Trophoblast cell (in vitro differentiated cells and primary cell): ENCODE measurements around the gene ADIPOR1.

Experiments used
- DNase-seq, 2 donors: peaks; one replicate each; pipeline ENCODE4 v3.0.0-alpha.2; 2016
- H2AFZ ChIP-seq: 2 replicates; pipeline ENCODE4 v1.6.1; 2013; ENCODE audit warnings: low read length, moderate library complexity, mild to moderate bottlenecking; ENCODE audit not compliant: insufficient read depth, poor library complexity
- H2AK5ac ChIP-seq: 2 replicates; pipeline ENCODE4 v1.6.1; 2013; ENCODE audit warnings: mild to moderate bottlenecking, low read length
- H2BK120ac ChIP-seq: 2 replicates; pipeline ENCODE4 v1.6.1; 2013; ENCODE audit warnings: low read length, mild to moderate bottlenecking, moderate library complexity; ENCODE audit not compliant: insufficient read depth, poor library complexity
- H2BK12ac ChIP-seq: 2 replicates; pipeline ENCODE4 v1.6.1; 2013; ENCODE audit warnings: mild to moderate bottlenecking, low read length, moderate library complexity
- H2BK5ac ChIP-seq: 2 replicates; pipeline ENCODE4 v1.6.1; 2013; ENCODE audit warnings: low read length, low read depth, moderate library complexity, mild to moderate bottlenecking; ENCODE audit not compliant: poor library complexity
- H3K14ac ChIP-seq: 2 replicates; pipeline ENCODE4 v1.6.1; 2013; ENCODE audit warnings: mild to moderate bottlenecking, low read length
- H3K18ac ChIP-seq: 2 replicates; pipeline ENCODE4 v1.6.1; 2013; ENCODE audit warnings: mild to moderate bottlenecking, low read length
- H3K23ac ChIP-seq: 2 replicates; pipeline ENCODE4 v1.6.1; 2013; ENCODE audit warnings: low read length
- H3K27ac ChIP-seq: 2 replicates; pipeline ENCODE4 v1.5.1; 2013; ENCODE audit warnings: low read depth, mild to moderate bottlenecking, inconsistent platforms, low read length, moderate library complexity
- H3K27me3 ChIP-seq: 2 replicates; pipeline ENCODE4 v1.6.1; 2013; ENCODE audit warnings: inconsistent platforms, mild to moderate bottlenecking, low read length, moderate library complexity; ENCODE audit not compliant: insufficient read depth
- H3K36me3 ChIP-seq, 2 experiments: 1 replicate in 1 of 2; 2 replicates in 1 of 2; pipeline ENCODE4 v1.6.1; 2013; ENCODE audit warnings: low read length in 2 of 2, mild to moderate bottlenecking in 2 of 2, moderate library complexity in 1 of 2; ENCODE audit not compliant: insufficient read depth in 2 of 2, control insufficient read depth in 1 of 2
- H3K4ac ChIP-seq: 2 replicates; pipeline ENCODE4 v1.6.1; 2013; ENCODE audit warnings: low read depth, mild to moderate bottlenecking, low read length, moderate library complexity
- H3K4me1 ChIP-seq, 2 experiments: 1 replicate in 1 of 2; 2 replicates in 1 of 2; pipeline ENCODE4 v1.6.1; 2013; ENCODE audit warnings: low read length in 2 of 2, mild to moderate bottlenecking in 2 of 2, moderate library complexity in 1 of 2; ENCODE audit not compliant: insufficient read depth in 2 of 2, control insufficient read depth in 1 of 2
- H3K4me2 ChIP-seq: 2 replicates; pipeline ENCODE4 v1.6.1; 2013; ENCODE audit warnings: inconsistent platforms, mild to moderate bottlenecking, low read length, moderate library complexity
- H3K4me3 ChIP-seq: 2 replicates; pipeline ENCODE4 v1.5.1; 2013; ENCODE audit warnings: mild to moderate bottlenecking, low read depth, low read length, inconsistent platforms
- H3K79me1 ChIP-seq: one replicate; pipeline ENCODE4 v1.6.1; 2013; ENCODE audit warnings: low read length
- H3K79me2 ChIP-seq: 2 replicates; pipeline ENCODE4 v1.6.1; 2013; ENCODE audit warnings: low read length, mild to moderate bottlenecking; ENCODE audit not compliant: control insufficient read depth, insufficient read depth, poor library complexity
- H3K9ac ChIP-seq: 2 replicates; pipeline ENCODE4 v1.6.1; 2013; ENCODE audit warnings: mild to moderate bottlenecking, low read length
- H3K9me3 ChIP-seq: 2 replicates; pipeline ENCODE4 v1.6.1; 2013; ENCODE audit warnings: low read depth, mild to moderate bottlenecking, control low read depth, inconsistent platforms, low read length; ENCODE audit not compliant: insufficient read depth
- H4K12ac ChIP-seq: 2 replicates; pipeline ENCODE4 v1.6.1; 2013; ENCODE audit warnings: low read depth, mild to moderate bottlenecking, low read length, moderate library complexity
- H4K8ac ChIP-seq: 2 replicates; pipeline ENCODE4 v1.6.1; 2013; ENCODE audit warnings: low read depth, mild to moderate bottlenecking, low read length, moderate library complexity
- H4K91ac ChIP-seq: one replicate; pipeline ENCODE4 v1.6.1; 2013; ENCODE audit warnings: low read depth, mild to moderate bottlenecking, low read length, moderate library complexity
- WGBS: extraction: QIAGEN DNeasy Blood & Tissue Kit; methylation state at CpG from one replicate; pipeline ENCODE4 v1.1.7; 2013; ENCODE audit warnings: missing lambda C conversion rate; ENCODE audit not compliant: insufficient read length, insufficient coverage; ENCODE audit errors: extremely low coverage; 5-methylcytosine and 5-hydroxymethylcytosine counted together

ADIPOR1 gene

DNA sequence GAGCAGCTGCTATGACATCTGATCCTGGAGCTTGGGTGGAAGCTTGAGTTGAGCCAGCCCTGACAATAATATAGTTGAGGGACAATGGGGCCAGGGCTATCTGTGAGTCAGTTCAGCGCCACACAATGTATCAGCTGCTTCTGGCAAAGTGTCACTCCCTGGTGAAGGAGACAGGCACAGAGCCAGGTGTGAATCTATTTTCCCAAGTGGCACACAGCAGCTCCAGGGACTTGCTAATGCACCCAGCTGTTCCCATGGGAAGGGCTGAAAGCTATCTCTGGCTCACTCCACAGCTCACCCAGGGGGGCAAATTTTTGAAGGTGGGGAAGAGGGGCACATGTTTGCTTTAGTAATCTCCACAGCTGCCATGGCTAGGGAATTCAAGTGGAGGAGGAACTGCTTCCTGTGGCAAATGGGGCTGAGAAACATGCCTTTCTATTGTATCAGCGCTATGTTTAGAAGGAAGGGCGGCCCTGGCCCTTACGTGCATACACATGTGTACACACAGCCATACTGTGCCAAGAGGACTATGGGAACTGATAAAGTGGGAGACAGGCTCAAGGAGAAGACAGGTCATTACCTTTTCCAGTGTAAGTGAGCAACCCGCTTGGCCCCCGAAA lies 6.8 kb upstream of the ADIPOR1 start:
- H3K36me3 ChIP-seq = peaks cover 15 to 21% of the 10 kb centered on the region in 2 experiments
- peak overlapping the region; percentile 46 for H3K14ac ChIP-seq
- no peak overlapping the region for H2AFZ ChIP-seq
- H2BK5ac ChIP-seq = peak overlapping the region; percentile 73
- peak overlapping the region; percentile 22 for H4K12ac ChIP-seq
- no peak overlapping the region for H3K23ac ChIP-seq
- DNase-seq = peak; percentile 47 to 53
- H2BK120ac ChIP-seq = peak overlapping the region; percentile 21
- no peak overlapping the region for H3K9ac ChIP-seq
- H4K91ac ChIP-seq = peak overlapping the region; percentile 81
- peak overlapping the region; percentile 54 for H3K27ac ChIP-seq
- H2BK12ac ChIP-seq = peak overlapping the region; percentile 55
- H4K8ac ChIP-seq = peak overlapping the region; percentile 70
- H3K27me3 ChIP-seq = no peaks in the 10 kb centered on the region
- WGBS = no CpG with 5 or more reads among the region's 6 CpGs
- no peak overlapping the region for H2AK5ac ChIP-seq
- H3K18ac ChIP-seq = peak overlapping the region; percentile 35
- H3K4ac ChIP-seq = no peak overlapping the region
- H3K79me2 ChIP-seq = peaks cover 11% of the 10 kb centered on the region
- peaks cover 19 to 25% of the 10 kb centered on the region in 2 experiments for H3K4me1 ChIP-seq
- no peak overlapping the region for H3K4me3 ChIP-seq
- H3K79me1 ChIP-seq = peaks cover 19% of the 10 kb centered on the region
- no peak overlapping the region for H3K4me2 ChIP-seq
- peaks cover 2% of the 10 kb centered on the region for H3K9me3 ChIP-seq

DNA sequence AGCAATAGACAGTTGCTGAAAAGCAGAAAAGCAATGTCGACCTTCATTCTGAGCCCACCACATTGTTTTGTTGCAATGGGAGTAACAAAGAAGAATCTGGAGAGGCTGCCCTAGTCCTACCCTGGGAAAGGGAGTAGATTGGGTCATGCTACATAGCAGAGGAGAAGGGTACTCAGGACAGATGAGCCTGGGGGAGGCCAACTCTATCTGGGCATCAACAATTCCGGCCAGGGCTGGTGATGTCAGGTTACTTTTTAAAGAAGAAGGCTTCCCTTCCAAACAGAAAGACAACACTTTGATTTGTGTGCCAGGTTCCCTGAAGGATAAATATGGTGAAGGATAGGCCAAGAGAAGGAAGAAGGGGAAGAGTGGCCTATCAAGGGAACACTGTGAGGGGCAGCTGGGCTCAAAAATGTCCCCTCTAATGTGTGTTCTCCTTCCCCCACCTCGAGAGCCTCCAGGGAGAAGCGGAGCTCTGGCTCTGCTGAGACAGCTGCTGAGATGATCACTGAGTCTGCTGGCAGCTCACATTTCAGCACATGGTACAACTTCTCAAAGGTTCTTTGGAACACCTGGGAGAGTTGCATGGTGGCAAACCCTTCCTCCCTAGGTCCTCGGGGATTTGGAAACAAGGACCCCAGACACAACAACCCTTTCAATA lies 3.2 kb upstream of the ADIPOR1 start:
- DNase-seq = no peak
- peaks cover under 1% of the 10 kb centered on the region for H3K9me3 ChIP-seq
- no peak overlapping the region for H4K91ac ChIP-seq
- H4K12ac ChIP-seq = no peak overlapping the region
- H3K79me2 ChIP-seq = peaks cover 9% of the 10 kb centered on the region
- no peak overlapping the region for H3K18ac ChIP-seq
- H3K27me3 ChIP-seq = no peaks in the 10 kb centered on the region
- no peak overlapping the region for H3K4me2 ChIP-seq
- H2BK120ac ChIP-seq = no peak overlapping the region
- no peak overlapping the region for H4K8ac ChIP-seq
- H3K27ac ChIP-seq = no peak overlapping the region
- H3K79me1 ChIP-seq = peaks cover 16% of the 10 kb centered on the region
- H2AK5ac ChIP-seq = no peak overlapping the region
- H3K36me3 ChIP-seq = peaks cover 15 to 21% of the 10 kb centered on the region in 2 experiments
- H3K14ac ChIP-seq = no peak overlapping the region
- peak overlapping the region; percentile 25 for H3K9ac ChIP-seq
- H2BK12ac ChIP-seq = no peak overlapping the region
- WGBS = no CpG with 5 or more reads among the region's 5 CpGs
- no peak overlapping the region for H3K4ac ChIP-seq
- H3K4me1 ChIP-seq = peaks cover 11 to 25% of the 10 kb centered on the region in 2 experiments
- H2AFZ ChIP-seq = no peak overlapping the region
- H3K23ac ChIP-seq = no peak overlapping the region
- no peak overlapping the region for H2BK5ac ChIP-seq
- no peak overlapping the region for H3K4me3 ChIP-seq

DNA sequence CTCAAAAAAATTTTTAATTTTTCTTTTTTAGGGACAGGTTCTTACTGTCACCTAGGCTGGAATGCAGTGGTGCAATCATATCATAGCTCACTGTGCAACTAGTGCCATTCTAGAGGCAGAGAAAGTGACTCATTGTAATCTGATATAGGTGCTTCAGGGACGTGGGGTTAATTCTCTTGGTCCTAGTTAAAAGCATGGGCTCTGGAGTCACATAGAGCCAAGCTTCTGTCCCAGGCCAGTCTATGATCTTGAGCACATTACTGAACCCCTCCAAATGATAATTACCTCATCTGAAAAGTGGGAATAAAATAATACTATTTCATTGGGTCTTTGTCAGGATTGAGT lies 1.1 kb upstream of the ADIPOR1 start:
- Histone ChIP-seq H3K4ac (no peak overlapping the region), H3K27ac (no peak overlapping the region), H2BK12ac (no peak overlapping the region), H3K23ac (no peak overlapping the region), H2AK5ac (no peak overlapping the region), H3K79me1 (peaks cover 9% of the 10 kb centered on the region), H3K4me1 (peaks cover 0 to 9% of the 10 kb centered on the region in 2 experiments), H3K36me3 (peaks cover 11 to 21% of the 10 kb centered on the region in 2 experiments), H3K79me2 (peaks cover 6% of the 10 kb centered on the region), H3K18ac (no peak overlapping the region), H3K9ac (no peak overlapping the region), H4K12ac (no peak overlapping the region), H4K91ac (no peak overlapping the region), H3K4me3 (no peak overlapping the region), H3K4me2 (no peak overlapping the region), H4K8ac (no peak overlapping the region), H2BK5ac (no peak overlapping the region), H3K9me3 (no peaks in the 10 kb centered on the region), H3K14ac (no peak overlapping the region), H3K27me3 (no peaks in the 10 kb centered on the region), H2BK120ac (no peak overlapping the region), H2AFZ (no peak overlapping the region)
- DNase-seq = peak; percentile 66 to 88
- no CpG with 5 or more reads among the region's 1 CpG for WGBS

DNA sequence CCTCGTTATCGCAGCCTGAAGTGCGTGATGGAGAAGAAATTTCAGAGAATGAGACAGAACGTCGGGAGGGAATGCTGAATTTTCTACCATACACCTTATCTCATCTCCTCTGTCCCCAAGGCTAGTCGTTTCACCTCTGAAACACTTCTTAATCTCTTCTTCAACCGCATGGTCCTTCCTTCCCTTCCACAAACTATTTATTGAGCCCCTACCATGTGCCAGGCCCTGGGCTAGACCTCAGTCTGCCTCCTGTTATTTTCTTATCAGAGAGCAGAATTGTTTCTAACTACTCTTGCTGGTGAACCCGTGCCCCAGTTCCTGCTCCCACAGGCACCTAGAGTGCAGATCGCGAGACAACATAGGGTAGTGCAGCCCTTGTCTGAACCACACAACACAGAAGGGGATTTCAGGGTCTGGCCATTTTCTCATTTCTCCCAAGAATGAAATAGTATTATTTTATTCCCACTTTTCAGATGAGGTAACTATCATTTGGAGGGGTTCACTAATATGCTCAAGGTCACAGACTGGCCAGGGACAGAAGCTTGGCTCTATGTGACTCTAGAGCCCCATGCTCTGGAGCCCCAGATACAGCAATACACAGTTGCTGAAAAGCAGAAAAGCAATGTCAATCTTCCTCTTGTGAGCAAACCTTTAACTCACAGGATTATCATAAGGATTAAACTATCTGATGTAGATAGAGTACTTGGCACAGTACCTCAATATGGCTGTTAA lies 598 bp upstream of the ADIPOR1 start:
- Histone ChIP-seq H4K12ac (no peak overlapping the region), H3K4me1 (peaks cover 0 to 9% of the 10 kb centered on the region in 2 experiments), H2AFZ (no peak overlapping the region), H3K4me3 (peak overlapping the region; percentile 55), H3K79me2 (peaks cover 6% of the 10 kb centered on the region), H2AK5ac (no peak overlapping the region), H3K36me3 (peaks cover 11 to 21% of the 10 kb centered on the region in 2 experiments), H4K91ac (no peak overlapping the region), H3K27me3 (no peaks in the 10 kb centered on the region), H3K18ac (no peak overlapping the region), H2BK120ac (no peak overlapping the region), H3K79me1 (peaks cover 9% of the 10 kb centered on the region), H3K23ac (no peak overlapping the region), H2BK12ac (no peak overlapping the region), H2BK5ac (no peak overlapping the region), H3K4me2 (peak overlapping the region; percentile 85), H3K9ac (no peak overlapping the region), H3K4ac (no peak overlapping the region), H3K9me3 (no peaks in the 10 kb centered on the region), H3K14ac (peak overlapping the region; percentile 1), H3K27ac (no peak overlapping the region), H4K8ac (peak overlapping the region; percentile 3)
- WGBS = no CpG with 5 or more reads among the region's 10 CpGs
- no peak for DNase-seq
